NCI-H1694 treated with DMSO at 0.1 percent for 48 hours (cell line): ENCODE results near the gene TIGD7.
A peak's percentile ranks its signal among the peaks of the same experiment; 100 is the strongest.
"Not testable (repeated sequence)": the region's sequence is repeated elsewhere in the genome, so short reads cannot be mapped to it uniquely, and the experiment has no call there.

Experiments used
- DNase-seq: peaks from one replicate; lab custom pipeline; 2025; lab: John Stamatoyannopoulos, UW

TIGD7 gene

GRCh38 chr16:3282103-3282729 lies 23.0 kb downstream of the TIGD7 start:
- peak; percentile 60 for DNase-seq

GRCh38 chr16:3281222-3281820 lies 23.9 kb downstream of the TIGD7 start:
- no peak for DNase-seq

GRCh38 chr16:3276679-3277078 lies 28.6 kb downstream of the TIGD7 start:
- DNase-seq: no peak

GRCh38 chr16:3274947-3275346 lies 30.3 kb downstream of the TIGD7 start:
- no peak for DNase-seq

- DNase-seq: no peak
These were observed 30.7 kb downstream of the TIGD7 start for GRCh38 chr16:3274490-3274889.

- DNase-seq: not testable (repeated sequence)
These were observed 33.9 kb downstream of the TIGD7 start for GRCh38 chr16:3271281-3271680.

GRCh38 chr16:3270718-3271117 lies 34.5 kb downstream of the TIGD7 start:
- not testable (repeated sequence) for DNase-seq

GRCh38 chr16:3268294-3268693 lies 36.9 kb downstream of the TIGD7 start:
- DNase-seq: no peak

GRCh38 chr16:3266873-3267537 lies 38.2 kb downstream of the TIGD7 start:
- DNase-seq: no peak

- DNase-seq: peak; percentile 94
These were observed 40.8 kb downstream of the TIGD7 start for GRCh38 chr16:3264137-3265036.

GRCh38 chr16:3262517-3262916 lies 42.7 kb downstream of the TIGD7 start:
- DNase-seq: no peak

- no peak for DNase-seq
These were observed 45.4 kb downstream of the TIGD7 start for GRCh38 chr16:3259836-3260235.

GRCh38 chr16:3256866-3257465 lies 48.3 kb downstream of the TIGD7 start:
- DNase-seq: no peak

- no peak for DNase-seq
These were observed 48.9 kb downstream of the TIGD7 start, which contains the start of gene MEFV for GRCh38 chr16:3256146-3256865. Gene MEFV (minus strand): TSS chr16:3256633. CDS start chr16:3256587, 46 bp downstream.

GRCh38 chr16:3254309-3254708 lies 50.9 kb downstream of the TIGD7 start:
- DNase-seq: no peak

GRCh38 chr16:3252967-3253366 lies 52.3 kb downstream of the TIGD7 start:
- DNase-seq: no peak

- no peak for DNase-seq
These were observed 55.8 kb downstream of the TIGD7 start for GRCh38 chr16:3249451-3249850.

GRCh38 chr16:3249020-3249419 lies 56.2 kb downstream of the TIGD7 start:
- no peak for DNase-seq
